ENCODE results near the gene FGF21. TPM values are rescaled to one million over a fixed set of nuclear protein-coding genes. Genes with fewer than 3 reads are reported as not detected.

The FGF21 gene
- total RNA-seq, 4 donors from 2014 or later: not detected

DNA sequence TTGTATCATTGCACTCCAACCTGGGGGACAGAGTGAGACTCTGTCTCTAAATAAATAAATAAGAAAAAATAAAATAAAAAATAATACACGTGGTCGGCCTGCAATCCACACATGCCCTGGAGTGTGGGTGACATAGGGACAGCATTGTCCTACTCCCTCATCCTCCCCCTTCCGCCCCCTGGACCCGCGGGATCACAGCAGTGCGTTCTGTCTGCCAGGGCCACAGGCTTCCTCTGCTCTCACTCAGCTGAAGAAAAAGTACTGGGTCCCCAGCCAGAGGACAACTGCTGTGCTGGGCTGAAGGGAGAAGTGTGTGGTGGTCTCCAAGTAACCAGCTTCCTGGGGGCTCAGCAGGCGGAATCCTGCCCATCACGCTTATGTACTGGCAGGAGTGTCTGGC, 49.2 kb downstream of the FGF21 start:
- DNase-seq (ENCODE audit: low spot score): no peak
- no peak for ATAC-seq (ENCODE audit: low FRiP score)
- TF ChIP-seq, protein P1, sequence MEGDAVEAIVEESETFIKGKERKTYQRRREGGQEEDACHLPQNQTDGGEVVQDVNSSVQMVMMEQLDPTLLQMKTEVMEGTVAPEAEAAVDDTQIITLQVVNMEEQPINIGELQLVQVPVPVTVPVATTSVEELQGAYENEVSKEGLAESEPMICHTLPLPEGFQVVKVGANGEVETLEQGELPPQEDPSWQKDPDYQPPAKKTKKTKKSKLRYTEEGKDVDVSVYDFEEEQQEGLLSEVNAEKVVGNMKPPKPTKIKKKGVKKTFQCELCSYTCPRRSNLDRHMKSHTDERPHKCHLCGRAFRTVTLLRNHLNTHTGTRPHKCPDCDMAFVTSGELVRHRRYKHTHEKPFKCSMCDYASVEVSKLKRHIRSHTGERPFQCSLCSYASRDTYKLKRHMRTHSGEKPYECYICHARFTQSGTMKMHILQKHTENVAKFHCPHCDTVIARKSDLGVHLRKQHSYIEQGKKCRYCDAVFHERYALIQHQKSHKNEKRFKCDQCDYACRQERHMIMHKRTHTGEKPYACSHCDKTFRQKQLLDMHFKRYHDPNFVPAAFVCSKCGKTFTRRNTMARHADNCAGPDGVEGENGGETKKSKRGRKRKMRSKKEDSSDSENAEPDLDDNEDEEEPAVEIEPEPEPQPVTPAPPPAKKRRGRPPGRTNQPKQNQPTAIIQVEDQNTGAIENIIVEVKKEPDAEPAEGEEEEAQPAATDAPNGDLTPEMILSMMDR (IDR thresholded peaks at IDR 0.05): no peak

- DNase-seq (ENCODE audit: low spot score): no peak
- TF ChIP-seq, protein P1 (IDR thresholded peaks at IDR 0.05): no peak
- ATAC-seq (ENCODE audit: low FRiP score): no peak
These were observed 50.1 kb downstream of the FGF21 start for GRCh38 chr19:48805452-48805851.

DNA sequence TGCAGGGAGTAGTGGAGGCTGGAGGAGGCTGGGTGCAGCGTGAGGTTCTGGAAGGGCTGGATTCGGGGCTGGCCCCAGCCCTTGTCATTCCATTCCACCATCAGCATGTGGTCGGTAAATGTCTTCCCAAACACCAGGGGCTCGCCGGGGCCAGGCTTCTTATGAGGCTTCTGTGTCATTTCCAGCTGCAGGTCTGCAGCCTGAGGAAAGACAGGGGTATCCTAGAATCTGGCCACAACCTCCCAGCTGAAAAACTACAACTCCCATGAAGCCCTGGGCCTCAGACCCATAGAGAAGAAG, 51.1 kb downstream of the FGF21 start:
- DNase-seq (ENCODE audit: low spot score) (no peak), ATAC-seq (ENCODE audit: low FRiP score) (no peak)
- TF ChIP-seq, protein P1 (IDR thresholded peaks at IDR 0.05): no peak

DNA sequence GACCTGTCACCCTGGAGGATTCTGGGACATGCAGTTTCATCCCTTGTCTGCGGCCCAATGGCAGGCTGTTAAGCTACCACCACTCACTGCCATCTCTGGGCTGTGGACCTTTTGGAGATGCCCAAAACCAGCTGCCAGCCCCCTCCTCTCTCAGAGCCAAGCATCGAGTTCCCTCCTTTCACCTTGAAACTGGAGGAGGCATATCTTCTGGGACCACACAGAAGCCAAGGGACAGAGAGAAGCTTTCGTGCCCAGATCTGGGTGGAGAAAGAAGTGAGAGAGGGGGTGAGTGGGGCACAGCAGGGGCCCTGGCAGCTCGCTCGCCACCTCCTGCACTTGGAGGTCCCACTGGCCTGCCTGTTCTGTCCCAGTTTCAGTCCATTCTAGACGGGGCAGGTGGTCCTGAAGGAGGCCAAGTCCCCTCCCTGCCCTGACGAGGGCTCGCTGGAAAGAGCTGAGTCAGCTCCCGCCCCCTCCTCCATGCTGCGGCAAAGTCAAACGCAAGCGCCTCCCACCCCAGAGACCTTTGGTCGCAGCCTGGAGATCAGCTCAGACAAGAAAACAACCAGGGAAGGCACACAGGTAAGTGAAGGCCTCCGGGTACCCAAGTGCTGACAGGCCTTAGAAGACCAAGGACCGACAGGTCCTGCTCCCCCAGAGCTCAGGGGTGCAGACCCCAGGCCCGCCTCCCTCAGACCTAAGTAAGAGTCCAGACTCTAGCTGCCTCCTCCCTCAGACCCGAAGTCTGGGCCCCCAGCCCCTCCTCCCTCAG, 51.7 kb downstream of the FGF21 start:
- DNase-seq (ENCODE audit: low spot score) (no peak), ATAC-seq (ENCODE audit: low FRiP score) (no peak)
- TF ChIP-seq, protein P1 (IDR thresholded peaks at IDR 0.05): no peak

GRCh38 chr19:48807590-48808308, 52.4 kb downstream of the FGF21 start:
- TF ChIP-seq, protein P1 (IDR thresholded peaks at IDR 0.05): no peak
- no peak for ATAC-seq (ENCODE audit: low FRiP score)
- no peak for DNase-seq (ENCODE audit: low spot score)

Small RNA genes lying within 50 kb of the gene (small RNA-seq; reads per million reads assigned to genes)
- not detected for gene RNU6-317P

Other genes starting within 250 kb of the FGF21 start
- gene LMTK3, start 243.7 kb upstream of the FGF21 start, total RNA-seq: under 1 TPM; 0.12 to 0.47 (median 0.39) TPM
- gene SULT2B1, start 203.4 kb upstream of the FGF21 start, total RNA-seq: not detected
- not detected for gene SPACA4, start 148.8 kb upstream of the FGF21 start, total RNA-seq
- 1 to 10 TPM in 1 of 4 donors, under 1 TPM in 1, not detected in 2; 0.47 to 1.3 TPM for gene FAM83E, start 140.4 kb upstream of the FGF21 start, total RNA-seq
- gene RPL18, start 136.3 kb upstream of the FGF21 start, total RNA-seq: 1,000 to 10,000 TPM; 1,539 to 2,303 (median 1,904) TPM
- gene SPHK2, start 136.0 kb upstream of the FGF21 start, total RNA-seq: 10 to 100 TPM in 2 of 4 donors, 1 to 10 TPM in 2; 6.0 to 16.2 (median 9.5) TPM
- 10 to 100 TPM in 1 of 4 donors, 1 to 10 TPM in 3; 2.6 to 12.6 (median 5.2) TPM for gene DBP, start 118.1 kb upstream of the FGF21 start, total RNA-seq
- 10 to 100 TPM in 1 of 4 donors, 1 to 10 TPM in 3; 1.9 to 12.7 (median 5.7) TPM for gene CA11, start 109.3 kb upstream of the FGF21 start, total RNA-seq
- gene NTN5, start 82.5 kb upstream of the FGF21 start, total RNA-seq: under 1 TPM in 1 of 4 donors, not detected in 3; 0.47 TPM
- gene FUT2, start 59.6 kb upstream of the FGF21 start, total RNA-seq: under 1 TPM in 2 of 4 donors, not detected in 2; 0.24 to 0.28 TPM
- 1 to 10 TPM in 2 of 4 donors, under 1 TPM in 2; 0.36 to 3.0 (median 1.0) TPM for gene MAMSTR, start 35.8 kb upstream of the FGF21 start, total RNA-seq
- 10 to 100 TPM; 11.3 to 60.8 (median 32.4) TPM for gene RASIP1, start 14.9 kb upstream of the FGF21 start, total RNA-seq
- gene IZUMO1, start 8.6 kb upstream of the FGF21 start, total RNA-seq: 1 to 10 TPM in 3 of 4 donors, not detected in 1; 1.3 to 2.5 (median 1.3) TPM
- gene FUT1, start 2.9 kb upstream of the FGF21 start, total RNA-seq: 1 to 10 TPM; 2.2 to 7.1 (median 5.3) TPM
- 10 to 100 TPM; 20.5 to 65.3 (median 37.2) TPM for gene BCAT2, start 55.5 kb downstream of the FGF21 start, total RNA-seq
- 10 to 100 TPM; 11.0 to 19.3 (median 13.0) TPM for gene HSD17B14, start 81.0 kb downstream of the FGF21 start, total RNA-seq
- gene PLEKHA4, start 113.1 kb downstream of the FGF21 start, total RNA-seq: 10 to 100 TPM in 3 of 4 donors, 1 to 10 TPM in 1; 7.3 to 18.7 (median 14.9) TPM
- gene PPP1R15A, start 116.9 kb downstream of the FGF21 start, total RNA-seq: 100 to 1,000 TPM; 105 to 282 (median 176) TPM
- gene TULP2, start 143.2 kb downstream of the FGF21 start, total RNA-seq: not detected
- 100 to 1,000 TPM; 197 to 280 (median 253) TPM for gene NUCB1, start 144.8 kb downstream of the FGF21 start, total RNA-seq
- gene DHDH, start 178.2 kb downstream of the FGF21 start, total RNA-seq: not detected
- 10 to 100 TPM; 26.4 to 64.2 (median 37.3) TPM for gene BAX, start 199.4 kb downstream of the FGF21 start, total RNA-seq
- gene FTL, start 209.8 kb downstream of the FGF21 start, total RNA-seq: 1,000 to 10,000 TPM; 6,104 to 9,580 (median 8,850) TPM
- gene GYS1, start 237.8 kb downstream of the FGF21 start, total RNA-seq: 10 to 100 TPM; 34.3 to 41.0 (median 38.8) TPM
- gene RUVBL2, start 238.4 kb downstream of the FGF21 start, total RNA-seq: 10 to 100 TPM; 66.3 to 83.9 (median 72.4) TPM